Fibroblast of skin of scalp (primary cell): ENCODE data around the gene PTGES3.
A peak's percentile ranks its signal among the peaks of the same experiment; 100 is the strongest.
"Not testable (repeated sequence)": the region's sequence is repeated elsewhere in the genome, so short reads cannot be mapped to it uniquely, and the experiment has no call there.

Source experiments
- DNase-seq: peaks from one replicate; pipeline ENCODE4 v3.0.0-alpha.2; 2013

The PTGES3 gene

GRCh38 chr12:56653781-56654180 is 34.3 kb downstream of the PTGES3 start:
- not testable (repeated sequence) for DNase-seq

GRCh38 chr12:56648023-56648422 is 40.1 kb downstream of the PTGES3 start:
- DNase-seq = not testable (repeated sequence)

DNA sequence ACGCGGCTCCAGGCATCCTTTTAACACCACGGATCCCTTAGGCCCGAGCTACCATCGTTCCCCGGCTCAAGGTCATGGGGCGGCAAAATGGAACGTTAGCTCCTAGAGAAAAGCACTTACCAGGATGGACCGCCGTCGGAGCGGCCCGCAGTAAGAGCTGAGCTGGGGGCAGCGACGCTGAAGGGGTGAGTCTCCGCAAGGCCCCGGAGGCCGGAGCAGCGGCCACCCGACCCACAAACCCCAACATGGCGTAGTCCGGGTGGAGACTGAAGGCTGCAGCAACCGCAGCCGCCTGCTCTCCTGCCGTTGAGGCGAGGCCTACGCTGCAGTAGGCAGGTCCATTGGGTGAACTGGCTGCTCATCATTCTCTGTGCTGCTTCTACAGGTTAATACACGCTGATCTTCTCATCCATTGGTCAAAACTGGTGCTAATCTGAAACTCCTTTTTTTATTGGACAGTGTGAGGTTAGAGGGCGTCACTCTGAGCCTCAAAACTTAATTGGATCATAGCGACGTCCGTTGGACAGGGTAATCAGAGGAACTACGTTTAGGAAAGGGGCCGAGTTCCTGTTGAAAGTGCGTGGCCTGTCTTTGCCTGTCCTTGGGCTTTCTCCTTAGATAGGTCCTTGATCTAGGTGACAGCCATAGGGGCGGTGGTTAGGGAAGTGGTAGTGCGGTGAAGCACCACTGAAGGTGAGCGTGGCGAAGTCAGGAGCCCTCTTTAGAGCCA is 42.2 kb downstream of the PTGES3 start, which contains the start of gene ATP5F1B:
Gene ATP5F1B (minus strand): TSS at position 268 of the 730 bp plus-strand sequence. CDS start 21 bp downstream, at position 247.
- peak; percentile 100 for DNase-seq

DNA sequence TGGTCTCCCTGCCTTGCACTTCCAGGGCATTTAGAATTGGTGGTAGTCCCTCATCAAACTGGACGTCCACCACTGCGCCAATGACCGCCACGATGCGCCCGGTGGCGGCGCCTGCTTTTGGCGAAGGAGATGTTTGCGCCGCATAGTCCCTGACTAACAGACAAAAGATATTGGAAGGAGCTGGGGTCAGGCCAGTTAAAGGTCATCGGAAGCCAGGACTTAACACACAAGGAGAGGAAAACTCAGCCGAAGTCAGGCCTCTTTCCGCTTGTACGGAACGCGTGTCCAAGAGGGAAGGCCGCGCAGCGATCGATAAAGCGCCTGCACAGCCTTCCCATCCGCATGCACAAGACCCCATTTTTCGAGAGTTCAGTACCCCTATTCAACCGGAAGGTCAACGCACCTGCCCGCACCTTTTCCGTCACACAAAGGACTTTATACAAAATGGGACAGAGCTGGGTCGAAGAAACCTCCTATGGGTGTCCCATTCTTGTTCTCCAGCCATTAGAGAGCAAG is 42.8 kb downstream of the PTGES3 start:
- no peak for DNase-seq

DNA sequence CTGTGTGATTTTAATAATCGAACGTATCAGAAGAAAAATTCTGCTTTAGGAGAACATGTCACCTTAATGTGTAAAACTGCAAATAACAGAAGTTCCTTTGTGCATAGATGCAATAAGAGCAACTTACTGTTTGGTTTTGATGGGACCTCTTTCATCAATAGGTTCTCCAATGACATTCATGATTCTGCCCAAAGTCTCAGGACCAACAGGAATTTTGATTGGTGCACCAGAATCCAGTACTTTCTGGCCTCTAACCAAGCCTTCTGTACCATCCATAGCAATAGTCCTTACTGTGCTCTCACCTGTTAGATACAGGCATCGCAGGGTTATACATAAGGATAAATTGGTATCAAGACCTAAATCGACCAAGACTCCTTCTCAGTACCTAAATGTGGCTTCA is 43.4 kb downstream of the PTGES3 start:
- no peak for DNase-seq

- no peak for DNase-seq
Observed at GRCh38 chr12:56641219-56641618, 46.9 kb downstream of the PTGES3 start.

DNA sequence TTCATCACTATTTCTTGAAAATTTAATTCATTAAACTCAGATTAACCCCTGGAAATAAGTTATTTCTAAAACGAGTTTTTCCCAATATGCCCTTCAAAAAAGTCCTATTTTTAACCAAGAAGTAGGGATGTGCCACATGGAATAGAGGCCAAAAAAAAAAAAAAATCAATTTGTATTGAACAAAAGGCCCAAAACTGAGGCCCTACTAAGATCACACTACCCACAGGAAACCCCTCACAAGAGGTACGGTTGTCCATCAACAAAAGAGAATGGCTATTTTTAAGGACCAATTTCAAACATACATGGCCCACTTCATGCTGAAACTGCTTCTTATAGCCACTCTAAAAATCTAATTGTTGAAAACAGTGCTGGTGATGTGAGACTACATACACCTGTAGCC is 50.5 kb downstream of the PTGES3 start:
- DNase-seq = no peak

- peak; percentile 100 for DNase-seq
Observed at GRCh38 chr12:56636675-56637540, 51.2 kb downstream of the PTGES3 start.

GRCh38 chr12:56635806-56636674 is 52.0 kb downstream of the PTGES3 start:
- DNase-seq = peak; percentile 89

- peak; percentile 82 for DNase-seq
Observed at GRCh38 chr12:56634837-56635791, 53.0 kb downstream of the PTGES3 start.

- DNase-seq = no peak
Observed at GRCh38 chr12:56634242-56634836, 53.7 kb downstream of the PTGES3 start.

DNA sequence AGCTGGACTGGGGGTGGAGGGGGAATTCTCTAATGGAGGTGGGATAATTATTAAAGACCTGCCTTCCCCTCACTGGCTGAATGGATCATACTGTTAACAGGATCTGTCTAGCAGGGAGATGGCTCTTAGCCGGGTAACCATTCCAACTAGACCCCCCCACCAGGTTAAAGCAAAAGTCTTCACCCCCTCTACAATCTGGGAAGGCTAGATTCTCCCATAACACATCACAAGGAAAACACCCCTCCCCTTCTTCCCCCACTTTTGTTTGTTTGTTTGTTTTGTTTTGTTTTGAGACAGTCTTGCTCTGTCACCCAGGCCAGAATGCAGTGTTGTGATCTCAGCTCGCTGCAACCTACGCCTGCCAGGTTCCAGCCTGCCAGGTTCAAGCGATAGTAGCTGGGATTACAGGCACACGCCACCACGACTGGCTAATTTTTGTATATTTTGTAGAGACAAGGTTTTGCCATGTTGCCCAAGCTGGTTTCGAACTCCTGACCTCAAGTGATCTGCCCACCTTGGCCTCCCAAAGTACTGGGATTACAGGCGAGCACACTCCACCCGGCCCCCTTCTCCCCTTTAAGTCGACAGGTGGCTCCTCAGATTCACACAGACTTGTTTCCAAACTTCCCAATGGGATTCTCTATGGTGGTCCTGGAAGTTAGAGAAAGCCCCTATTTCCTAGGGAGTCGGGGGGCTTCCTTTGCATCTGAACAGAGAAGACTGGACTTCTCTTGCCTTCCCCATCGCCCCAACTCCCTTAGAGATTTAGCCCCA is 54.4 kb downstream of the PTGES3 start:
- no peak for DNase-seq

- DNase-seq = no peak
Observed at GRCh38 chr12:56632701-56633467, 55.2 kb downstream of the PTGES3 start.

GRCh38 chr12:56631790-56632700 is 56.0 kb downstream of the PTGES3 start:
- DNase-seq = peak; percentile 25

DNA sequence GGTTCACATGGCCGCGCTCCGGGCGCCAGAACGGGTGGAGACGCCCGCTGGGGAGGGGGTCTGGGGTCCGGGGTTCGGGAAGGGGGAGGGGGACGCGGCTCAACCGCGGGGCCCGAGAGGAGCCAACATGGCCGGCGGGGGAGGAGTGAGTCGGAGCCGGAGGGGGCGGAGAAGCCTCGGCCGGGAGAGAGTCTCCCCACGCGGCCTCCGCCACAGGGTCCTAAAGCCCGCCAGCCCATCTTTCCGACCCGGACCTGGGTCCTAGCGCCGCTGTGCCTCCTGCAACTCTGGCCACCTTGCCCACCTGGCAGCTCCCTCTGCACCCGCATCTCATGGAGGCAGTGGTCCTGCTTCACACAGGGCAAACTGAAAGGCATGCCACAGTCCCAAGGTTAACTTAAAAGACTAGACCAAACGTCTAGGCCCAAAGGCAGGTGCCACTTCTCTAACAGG is 57.9 kb downstream of the PTGES3 start, which contains the start of gene BAZ2A:
Gene BAZ2A (minus strand): TSS at position 147 of the 453 bp plus-strand sequence. CDS start 12,796 bp downstream, outside the sequence.
- peak; percentile 80 for DNase-seq

DNA sequence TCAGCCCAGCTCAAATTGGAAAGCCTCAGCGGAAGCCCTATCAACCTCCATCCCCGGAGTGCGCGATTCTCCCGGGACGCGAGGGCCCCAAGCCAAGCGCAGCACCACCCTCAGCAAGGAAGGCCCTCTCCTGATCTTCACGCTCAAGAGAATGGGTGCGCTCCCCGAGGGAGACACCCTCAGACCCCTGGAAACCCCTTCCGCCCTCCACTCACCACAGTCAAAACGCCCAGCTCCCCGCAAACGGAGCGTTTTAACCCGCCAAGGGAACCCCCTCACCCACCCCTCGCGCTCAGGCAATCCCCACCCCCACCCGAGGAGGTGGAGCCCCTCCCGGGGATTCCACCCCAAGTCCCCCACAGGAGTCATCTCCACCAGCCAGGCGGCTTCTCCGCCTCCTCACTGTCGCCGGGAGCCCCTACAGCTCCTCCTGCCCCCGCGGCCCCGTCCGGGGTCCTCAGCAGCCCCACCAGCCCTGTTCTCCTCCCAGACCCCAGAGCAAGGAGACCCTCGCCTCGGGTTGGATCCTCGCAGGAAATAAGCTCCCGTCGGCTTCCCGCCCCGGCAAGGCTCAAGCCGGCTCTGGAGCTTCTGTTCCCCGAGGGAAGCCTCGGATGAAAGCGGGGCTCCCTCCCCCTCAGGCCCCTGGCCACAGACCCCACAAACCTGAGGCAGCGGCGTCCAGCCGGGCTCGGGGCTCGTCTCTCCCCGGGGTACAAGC is 58.5 kb downstream of the PTGES3 start:
- no peak for DNase-seq
